MV-4-11 (cell line): ENCODE data around the gene MR1.

Experiments
- DNase-seq: peaks from one replicate; lab custom pipeline; 2025; lab: John Stamatoyannopoulos, UW

The MR1 gene

DNA sequence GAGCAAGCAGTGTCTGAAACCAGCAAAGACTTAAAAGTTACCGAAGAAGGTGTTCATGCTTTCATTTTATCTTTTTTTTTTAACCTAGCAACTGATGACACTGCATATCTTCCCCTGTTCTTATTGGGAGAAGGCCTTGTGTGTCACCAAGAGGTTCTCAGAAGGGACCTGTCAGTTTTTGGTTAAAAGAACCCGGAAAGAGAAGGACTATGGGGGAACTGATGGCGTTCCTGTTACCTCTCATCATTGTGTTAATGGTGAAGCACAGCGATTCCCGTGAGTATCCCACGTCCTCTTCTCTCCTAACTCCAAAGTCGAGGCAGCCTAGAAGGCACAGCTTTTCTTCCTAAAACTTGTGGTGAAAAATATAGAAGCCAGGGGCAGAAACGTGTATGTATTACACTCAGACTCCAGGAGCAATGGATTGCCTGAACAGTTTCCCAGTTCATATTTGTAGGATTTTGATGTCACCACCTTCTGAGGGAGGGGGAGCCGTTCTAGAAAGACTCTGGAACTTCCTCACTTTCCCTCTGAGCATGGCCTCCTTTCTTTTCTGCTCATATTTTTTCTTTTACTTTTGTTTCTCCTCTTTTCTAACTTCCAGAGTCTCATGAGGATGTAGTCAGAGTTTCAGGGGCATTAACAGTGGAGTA, at the start of gene MR1:
MR1 (plus strand) TSS at position 185 of the 653 bp plus-strand sequence; CDS start at position 210, 25 bp downstream.
- peak; percentile 93 for DNase-seq

DNA sequence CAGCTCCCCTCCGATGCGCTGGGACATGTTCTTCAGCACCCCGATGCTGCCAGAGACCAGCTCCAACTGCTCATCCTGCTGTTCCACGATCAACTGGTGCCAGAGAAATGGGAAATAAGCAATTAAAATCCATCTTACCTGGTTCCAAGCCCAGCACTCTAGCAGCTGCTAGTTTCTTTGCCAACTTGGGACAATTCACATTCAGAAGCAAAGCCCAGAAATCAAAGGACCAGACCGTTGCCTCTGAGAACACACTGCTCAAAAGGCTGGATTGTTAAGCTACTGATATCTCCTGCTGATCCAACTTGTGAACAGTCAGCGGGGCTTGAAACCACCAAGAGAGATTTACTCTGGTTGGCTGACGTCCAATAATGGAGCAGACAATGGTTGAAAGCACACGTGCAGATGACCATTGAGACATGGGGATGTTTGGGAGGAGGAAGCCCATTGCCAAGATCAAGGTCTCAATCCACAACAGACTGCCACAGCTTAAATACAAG, 45.5 kb upstream of the MR1 start:
- DNase-seq: no peak

DNA sequence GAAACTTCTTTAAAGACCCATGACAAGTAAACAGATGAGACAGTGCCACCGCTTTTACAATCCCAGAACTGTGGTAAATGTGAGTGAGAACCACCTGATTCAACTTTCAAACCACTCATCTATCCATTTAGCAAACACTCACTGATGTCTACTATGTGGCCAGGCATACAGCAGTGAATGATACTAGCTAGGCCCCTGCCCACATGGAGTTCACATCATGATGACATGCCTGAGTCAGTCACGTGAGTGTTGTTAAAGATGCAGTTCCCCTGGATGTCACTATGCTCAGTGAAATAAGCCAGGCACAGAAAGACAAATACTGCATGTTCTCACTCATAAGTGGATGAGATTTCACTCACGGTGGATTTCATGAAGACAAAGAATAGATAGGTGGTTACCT, 39.5 kb upstream of the MR1 start:
- no peak for DNase-seq

DNA sequence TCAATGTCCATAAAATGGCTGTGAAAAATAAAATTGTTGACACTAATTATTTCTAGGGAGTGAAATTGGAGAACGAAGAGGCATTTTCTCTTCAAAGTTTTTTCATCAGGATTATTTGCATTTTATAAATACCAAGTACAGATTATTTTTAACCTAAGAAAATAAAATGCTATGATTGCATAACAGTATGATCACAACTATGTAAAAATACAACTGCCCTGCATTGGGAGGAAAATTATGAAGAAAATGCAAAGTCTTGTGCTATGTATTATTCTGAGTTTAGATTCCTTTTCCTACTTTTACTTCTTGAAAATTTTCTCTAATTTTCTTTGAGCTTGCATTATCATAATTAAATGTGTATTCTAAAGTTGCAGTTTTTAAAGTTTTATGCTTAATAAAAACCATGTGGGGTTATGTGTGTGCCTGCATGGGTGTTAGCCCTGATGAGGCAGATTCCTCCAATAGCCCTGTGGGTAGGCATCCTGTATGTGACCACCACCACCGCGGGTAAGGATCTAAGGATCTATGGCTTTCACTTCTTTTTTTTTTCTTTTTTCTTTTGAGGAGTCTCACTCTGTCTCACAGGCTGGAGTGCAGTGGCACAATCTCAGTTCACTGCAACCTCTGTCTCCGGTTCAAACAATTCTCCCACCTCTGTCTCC, 35.8 kb upstream of the MR1 start:
- DNase-seq: peak; percentile 73

DNA sequence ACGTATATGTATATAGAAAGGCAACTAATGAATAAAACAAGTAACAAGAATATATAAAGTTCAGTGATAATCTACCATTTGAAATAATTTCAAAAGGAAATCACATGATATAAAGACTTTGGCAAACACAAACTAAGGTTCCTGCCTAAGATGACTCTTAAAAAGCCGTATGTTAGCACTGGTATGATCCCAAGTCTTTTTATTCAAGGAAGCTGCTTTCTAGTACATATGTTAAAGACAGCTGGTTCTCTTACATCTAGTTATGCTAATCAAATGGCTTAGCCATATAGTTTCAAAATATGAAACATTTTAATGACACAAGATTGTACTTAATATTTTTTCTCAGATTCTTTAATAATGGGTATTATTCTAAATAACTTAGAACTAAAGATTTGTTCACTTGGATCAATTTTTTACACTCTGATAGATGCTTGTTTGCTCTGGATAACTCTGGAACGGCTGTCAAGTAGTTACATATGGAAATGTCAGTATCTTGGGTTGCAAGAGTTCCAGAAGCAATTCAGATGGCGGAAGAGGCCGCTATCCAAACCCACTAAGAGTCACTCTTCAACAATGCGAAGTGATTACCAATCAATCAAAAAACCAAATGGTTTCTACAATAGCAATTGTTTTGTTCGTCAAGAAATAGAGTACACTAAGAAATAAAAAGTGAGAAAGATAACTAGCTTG, 32.5 kb upstream of the MR1 start:
- DNase-seq: no peak

DNA sequence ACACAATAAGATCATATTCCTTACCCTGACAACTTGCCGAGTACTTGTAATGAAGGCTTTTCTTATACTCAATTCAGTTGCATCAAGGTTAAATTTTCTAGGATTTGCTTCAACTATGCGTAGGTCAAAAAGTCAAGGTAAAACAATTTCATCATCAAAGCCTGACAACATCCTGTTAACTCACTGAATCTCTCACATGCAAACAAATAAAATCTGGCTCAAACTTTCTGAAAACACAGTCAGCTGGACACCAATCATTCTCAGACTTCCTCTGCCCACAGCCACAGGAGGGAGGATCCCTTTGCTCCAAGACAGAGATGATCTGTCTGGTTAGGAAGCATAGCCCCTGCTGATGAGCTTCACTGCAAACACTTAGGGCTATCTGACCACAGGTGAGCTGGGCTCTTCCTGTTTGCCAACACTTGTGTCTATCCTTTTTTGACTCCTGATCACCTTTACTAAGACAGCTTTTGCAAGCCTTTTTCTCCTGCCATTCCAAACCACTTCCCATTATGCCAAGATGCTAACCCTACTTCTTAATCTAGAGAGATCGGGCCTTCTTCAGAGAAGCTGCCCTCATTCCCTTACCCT, 31.1 kb upstream of the MR1 start:
- DNase-seq: no peak

DNA sequence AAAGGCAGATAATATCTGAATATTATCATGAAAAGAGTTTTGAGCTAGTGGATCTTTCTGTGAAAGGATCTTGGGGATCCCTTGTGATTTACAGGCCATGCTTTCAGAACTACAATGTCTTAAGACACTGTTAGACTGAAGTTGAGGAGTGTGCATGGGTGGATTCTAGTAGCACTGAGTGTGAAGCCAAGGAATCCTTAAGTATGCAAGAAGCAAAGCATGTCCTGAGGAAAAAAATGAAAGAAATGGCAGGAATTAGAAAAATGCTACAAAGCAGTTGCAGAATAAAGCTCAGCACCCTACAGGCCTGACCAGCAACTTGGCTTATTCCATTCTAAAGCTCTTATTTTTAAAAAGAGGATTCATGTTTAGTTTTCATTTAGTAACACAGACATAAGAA, 23.0 kb upstream of the MR1 start:
- DNase-seq: no peak

DNA sequence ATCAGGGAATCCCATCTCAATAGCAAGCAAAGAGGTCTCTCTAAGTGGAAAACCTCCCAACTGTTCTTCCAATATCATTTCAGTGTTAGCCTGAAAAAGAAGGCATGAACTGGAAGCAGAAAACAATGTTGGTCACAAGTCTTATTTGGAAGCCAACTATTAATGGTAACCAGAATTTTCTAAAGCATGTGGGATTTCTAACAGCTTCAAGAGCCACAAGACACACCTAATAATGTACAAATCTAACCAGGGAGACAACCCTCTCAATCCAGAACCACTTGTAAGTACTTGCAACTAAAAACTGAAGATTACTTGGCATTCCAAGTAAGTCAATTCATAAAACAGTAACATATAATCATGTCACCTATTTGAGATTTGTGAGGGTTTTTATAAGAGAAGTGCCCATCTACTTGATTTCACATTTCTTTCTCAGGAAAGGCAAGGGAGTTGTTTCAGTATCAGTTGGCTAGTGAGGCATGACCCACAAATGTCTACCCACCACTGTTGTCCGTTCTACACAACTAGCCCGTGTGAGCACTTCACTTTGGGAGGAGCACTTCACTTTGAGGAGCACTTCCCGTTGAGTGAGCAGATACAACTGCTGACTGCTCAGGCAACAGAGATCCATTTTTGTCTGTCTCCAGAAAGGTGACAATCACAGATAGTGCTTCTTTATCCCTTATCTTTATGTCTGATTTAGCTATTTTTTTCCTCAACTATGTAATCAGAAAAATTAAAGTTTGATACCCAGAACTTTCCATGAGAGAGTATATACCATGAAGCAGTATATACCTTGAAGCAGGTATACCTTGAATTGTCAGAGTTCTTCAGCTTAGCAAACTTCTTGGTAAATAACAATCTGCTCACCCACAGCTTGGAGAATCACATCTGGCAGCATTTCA, 22.2 kb upstream of the MR1 start:
- DNase-seq: no peak

DNA sequence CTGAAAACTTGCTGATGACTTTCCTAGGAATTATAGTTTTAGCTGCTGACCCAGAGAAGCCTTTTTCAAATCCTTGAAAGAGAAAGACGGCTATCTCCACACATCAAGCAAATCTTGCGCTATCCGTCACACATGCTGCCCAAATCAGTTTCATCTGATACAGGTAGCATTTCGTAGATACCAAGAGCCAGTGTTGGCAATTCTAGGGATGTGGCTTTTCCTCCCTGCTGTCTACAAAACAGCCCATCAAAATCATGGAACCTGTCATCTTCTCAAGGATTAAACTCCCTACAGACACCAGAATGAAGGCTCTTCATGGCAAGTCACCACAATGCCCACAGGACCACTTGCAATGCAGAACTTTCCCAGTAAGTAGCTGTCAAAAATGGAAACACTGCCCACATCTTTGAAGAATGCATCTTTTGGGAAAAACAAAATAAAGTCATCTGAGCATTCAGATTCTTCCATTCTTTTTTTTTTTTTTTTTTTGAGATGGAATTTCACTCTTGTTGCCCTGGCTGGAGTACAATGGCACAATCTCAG, 21.5 kb upstream of the MR1 start:
- DNase-seq: no peak

DNA sequence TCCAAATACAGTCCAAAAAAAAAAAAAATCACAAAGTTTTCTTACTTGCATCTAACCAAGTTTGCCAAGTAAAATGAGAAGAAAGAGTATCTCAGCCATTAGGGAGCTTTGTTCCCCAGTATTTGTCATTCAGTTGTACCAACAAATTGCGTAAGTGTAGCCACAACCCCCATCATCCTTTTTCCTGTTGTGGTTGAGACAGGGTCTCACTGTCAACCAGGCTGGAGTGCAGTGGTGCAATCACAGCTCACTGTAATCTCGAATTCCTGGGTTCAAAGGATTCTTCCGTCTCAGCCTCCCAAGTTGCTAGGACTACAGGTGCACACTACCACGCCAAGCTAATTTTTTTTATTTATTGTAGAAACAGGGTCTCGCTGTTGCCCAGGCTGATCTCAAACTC, 20.6 kb upstream of the MR1 start:
- peak; percentile 84 for DNase-seq

DNA sequence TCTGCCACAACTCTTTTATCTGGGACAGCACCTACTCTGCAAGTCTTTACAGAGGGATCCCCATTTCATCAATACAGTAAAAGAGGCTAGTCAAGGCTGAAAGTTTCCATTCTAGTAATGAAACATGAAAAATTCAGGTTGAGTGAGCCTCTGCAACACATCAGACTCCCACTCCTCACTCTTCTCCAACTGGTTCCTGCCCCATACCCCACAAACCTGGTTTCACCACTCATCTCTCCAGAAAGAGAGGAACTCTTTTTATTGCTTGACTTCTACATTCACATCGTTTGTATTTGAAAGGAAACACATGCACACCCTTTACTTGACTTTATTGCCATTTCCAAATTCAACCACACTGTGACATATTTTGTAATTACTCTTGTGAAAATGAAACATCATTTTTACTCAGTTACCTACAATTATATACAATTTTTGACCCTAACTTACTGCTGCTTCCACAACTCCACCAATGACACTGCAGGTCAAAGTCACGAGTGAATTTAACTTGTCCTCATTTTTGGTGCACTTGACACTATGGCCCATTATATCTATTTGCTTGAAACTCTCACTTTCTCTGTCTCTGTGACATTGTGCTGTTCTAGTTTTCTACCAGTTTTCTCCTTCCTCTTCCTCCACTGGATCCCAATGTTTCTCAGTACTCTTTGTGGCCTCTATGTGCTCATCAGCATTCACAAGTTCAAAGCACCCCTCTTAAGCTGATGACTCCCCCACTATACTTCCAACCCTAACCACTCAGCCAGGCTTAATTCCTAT, 19.1 kb upstream of the MR1 start:
- DNase-seq: peak; percentile 48

DNA sequence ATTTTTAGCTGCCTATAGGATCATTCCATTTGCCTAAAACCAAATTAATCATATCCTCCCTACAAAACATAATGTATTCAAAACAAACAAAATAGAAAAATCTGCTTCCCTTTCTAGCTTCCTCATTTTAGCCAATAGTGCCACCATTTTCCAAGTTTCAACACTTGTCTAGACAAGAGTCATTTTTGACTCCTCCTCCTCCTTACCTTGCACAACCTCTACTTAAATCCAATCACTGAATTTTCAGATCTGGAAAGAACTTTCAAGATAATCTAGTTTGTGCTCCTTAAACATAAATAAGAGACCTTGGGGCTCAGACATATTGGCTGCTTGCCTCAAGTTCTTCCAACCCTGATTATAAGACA, 18.6 kb upstream of the MR1 start:
- peak; percentile 98 for DNase-seq

DNA sequence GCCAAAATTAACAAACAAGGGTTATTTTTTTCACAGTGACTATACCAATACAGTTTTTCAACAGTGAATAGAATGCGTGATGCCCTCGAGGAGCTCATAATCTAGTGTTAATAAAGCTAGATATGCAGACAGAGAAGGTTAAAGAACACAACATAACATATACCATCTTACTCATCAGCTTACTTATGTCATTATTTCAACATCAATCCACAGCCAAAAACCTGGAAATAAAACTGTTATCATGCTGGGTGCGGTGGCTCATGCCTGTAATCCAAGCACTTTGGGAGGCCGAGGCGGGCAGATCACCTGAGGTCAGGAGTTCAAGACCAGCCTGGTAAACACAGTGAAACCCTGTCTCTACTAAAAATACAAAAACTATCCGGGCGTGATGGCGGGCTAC, 17.2 kb upstream of the MR1 start:
- DNase-seq: no peak

DNA sequence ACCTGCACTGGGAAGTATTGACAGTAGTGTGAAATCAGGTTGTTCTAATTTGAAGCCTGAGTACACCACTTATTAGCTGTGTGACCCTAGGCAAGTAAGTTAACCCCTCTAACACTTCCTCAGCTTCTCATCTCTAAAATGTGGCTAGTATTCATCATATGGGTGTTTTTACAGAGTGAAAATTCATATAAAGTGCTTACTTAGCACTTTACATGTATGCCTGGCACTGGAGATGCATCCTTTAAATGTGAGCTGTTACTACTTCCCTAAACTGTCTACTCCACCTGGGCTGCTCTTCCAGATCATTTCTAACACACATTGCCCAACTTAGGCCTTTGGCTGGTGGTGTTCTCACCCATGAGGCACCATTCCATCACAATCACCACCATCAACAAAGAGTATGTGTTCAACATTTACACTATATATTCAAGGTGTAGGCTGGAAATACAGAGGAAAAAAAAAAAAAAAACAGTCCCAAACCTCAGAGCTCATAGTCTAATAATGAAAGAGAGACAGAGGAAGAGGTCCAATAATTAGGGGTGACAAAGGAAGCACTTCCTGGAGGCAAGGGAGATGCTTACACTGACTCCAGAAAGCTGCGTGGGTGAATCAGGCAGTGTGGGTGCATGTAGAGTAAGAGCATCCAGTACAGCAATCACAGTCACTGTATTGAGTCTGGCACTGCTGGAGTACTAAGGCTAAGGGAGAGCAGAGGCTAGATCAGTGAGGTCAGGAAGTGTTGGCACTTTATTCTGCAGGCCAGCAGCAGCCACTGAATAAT, 14.7 kb upstream of the MR1 start:
- peak; percentile 26 for DNase-seq

DNA sequence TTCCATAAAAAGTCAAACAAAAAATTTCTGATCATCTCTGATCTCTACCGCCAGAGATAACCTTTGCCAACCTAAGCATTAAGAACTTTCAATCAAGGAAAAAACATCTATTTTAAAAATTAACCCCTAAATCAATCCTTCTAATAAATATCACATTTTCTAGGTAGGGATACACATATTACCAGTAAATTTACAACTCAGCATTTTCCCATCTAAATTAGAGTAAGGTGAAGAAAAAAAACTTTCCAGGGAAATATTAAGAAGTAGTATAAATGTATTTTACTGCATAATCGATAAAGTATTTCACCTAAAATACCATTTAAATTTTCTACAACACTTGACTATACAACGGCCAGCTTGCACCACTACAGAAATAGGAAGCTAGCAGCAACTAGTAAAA, 12.6 kb upstream of the MR1 start:
- no peak for DNase-seq

DNA sequence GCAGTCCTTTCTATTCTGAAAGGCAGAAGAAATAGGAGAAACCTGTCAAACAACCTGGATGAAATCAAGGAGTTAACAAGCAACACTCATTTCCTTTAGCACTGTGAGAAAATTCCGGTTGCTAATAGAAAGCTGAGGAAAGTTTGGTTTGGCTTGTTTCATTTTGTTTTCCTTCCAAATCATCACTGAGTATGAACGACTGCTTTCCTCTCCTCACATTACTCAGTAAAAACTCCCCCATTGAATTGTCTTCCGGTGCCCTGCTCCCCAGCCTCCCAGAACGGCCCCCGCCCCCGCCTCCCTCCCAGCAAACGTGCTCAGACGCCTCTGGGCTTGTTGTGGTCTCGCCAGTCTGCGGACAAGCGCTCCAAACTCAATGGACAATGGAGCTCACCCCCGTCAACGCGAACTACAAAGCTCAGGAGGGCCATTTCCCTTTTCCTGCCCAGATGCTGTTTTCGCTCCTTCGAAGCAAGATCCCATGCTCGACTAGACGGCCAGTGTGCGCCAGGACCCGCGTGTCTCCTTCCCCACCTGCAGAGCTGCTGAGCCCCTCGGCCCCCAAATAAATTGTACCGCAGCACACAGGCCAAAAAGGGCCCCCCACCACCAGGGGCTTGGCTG, 11.9 kb upstream of the MR1 start:
- DNase-seq: peak; percentile 48

DNA sequence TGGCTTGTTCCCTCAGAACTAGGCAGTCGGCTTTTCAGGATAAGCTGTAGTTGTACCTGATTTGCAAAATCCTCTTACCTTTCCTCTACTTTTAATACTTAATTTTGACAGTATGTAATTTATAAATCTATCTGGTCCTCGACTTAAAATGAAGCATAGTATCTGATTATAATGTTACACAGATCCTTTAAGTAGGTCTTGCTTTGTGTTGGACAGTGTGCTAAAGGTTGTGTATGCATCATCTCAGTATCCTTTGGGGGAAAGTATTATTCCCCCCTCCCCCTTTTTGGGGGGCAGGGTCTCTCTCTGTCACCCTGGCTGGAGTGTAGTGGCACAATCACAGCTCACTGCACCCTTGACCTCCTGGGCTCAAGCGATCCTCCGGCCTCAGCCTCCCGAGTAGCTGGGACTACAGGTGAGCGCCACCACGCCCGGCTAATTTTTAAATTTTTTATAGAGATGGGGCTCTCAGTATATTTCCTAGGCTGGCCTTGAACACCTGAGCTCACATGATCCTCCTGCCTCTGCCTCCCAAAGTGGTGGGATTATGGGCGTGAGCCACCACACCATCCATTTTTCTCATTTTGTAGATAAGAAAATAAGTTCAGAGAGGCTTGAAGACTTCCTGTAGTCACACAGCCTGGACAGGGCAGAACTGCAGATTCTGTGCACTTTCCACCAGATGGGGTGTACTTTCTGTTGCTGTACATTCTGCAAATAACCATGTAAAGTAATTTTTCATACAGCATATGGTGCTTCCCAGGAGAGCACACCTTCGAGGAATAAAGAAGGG, 10.3 kb upstream of the MR1 start:
- DNase-seq: no peak

DNA sequence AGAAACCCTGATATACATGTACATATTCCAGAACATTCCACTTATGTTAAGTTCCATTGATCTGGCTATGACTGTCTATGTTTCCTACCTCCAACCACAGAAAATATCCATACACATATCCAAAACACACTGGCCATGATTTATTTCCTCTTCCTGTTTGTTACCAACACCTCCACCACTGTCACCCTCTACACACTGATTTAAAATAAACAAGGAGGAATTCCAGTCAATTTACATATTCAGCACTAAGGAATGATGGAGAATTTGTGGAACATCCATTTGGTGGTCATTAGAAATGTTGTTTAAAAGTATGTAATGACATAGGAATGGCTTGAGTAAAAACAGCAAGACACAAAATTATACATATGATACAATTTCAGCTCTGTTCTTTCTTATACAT, 5.6 kb upstream of the MR1 start:
- no peak for DNase-seq

DNA sequence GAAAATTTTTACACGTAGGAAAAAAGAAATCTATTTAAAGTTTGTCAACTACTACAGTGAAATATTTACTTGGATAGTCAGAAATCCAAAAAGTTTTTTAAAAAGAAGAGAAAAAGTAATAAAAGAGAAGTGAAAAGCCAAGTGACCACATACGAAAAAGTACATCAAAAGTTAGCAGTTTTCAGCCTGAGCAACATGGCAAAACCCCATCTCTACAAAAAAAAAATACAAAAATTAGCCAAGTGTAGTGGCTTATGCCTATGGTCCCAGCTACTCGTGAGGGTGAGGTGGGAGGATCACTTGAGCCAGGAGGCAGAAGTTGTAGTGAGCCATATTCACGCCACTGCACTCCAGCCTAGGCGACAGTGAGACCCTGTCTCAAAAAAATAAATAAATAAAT, 5.2 kb upstream of the MR1 start:
- no peak for DNase-seq
